ENCODE results near the gene C20orf141. TPM values are rescaled to one million over a fixed set of nuclear protein-coding genes. Genes with fewer than 3 reads are reported as not detected.
"Not testable (repeated sequence)": the region's sequence is repeated elsewhere in the genome, so short reads cannot be mapped to it uniquely, and the experiment has no call there.

Gene C20orf141
- total and polyA plus RNA-seq, 7 donors = 0.15 TPM; not detected in 6

DNA sequence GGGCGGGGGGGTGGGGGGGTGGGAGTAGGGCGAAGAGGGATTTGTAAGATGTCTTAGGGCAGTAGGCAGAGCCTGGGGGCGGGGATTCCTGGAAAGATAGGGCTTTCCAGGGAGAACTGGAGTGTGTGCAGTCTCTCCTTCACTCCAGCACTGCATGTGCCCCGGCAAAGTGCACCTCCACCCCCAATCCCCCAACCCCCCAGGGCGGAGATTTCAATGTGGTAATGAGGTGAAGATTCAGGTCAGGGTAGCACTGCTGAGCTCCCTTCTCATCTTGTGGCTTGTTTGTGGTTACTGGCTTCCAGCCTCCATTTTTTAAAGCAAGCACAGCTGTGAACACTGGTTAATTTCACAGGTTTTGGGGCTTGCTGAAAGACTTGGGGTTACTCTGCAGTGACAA is 7.3 kb downstream of the C20orf141 start:
- H3K36me3 ChIP-seq = no peaks in the 10 kb centered on the region
- DNase-seq = no peak
- H3K4me1 ChIP-seq = peaks cover 0 to 4% (median 1%) of the 10 kb centered on the region in 4 donors
- intact Hi-C loops (cut with DNase I) = no loop called here
- TF ChIP-seq POLR2AphosphoS5 (IDR thresholded peaks at IDR 0.05) (no peak), CTCF (IDR thresholded peaks at IDR 0.05) (no peak)
- H3K4me3 ChIP-seq = no peak overlapping the region
- H3K9me3 ChIP-seq = no peaks in the 10 kb centered on the region
- H3K27ac ChIP-seq = no peak overlapping the region
- peaks cover 11 to 55% (median 33%) of the 10 kb centered on the region in 3 donors for H3K27me3 ChIP-seq
- 18 to 23% methylated on average over 5 of the region's 5 CpGs for WGBS, 2 donors

- no peak overlapping the region for H3K27ac ChIP-seq
- intact Hi-C loops (cut with DNase I) = no loop called here
- no peaks in the 10 kb centered on the region for H3K36me3 ChIP-seq
- no peaks in the 10 kb centered on the region for H3K9me3 ChIP-seq
- no peak for DNase-seq
- H3K4me1 ChIP-seq = peaks cover 0 to 3% (median 1%) of the 10 kb centered on the region in 4 donors
- no peak overlapping the region for H3K4me3 ChIP-seq
- TF ChIP-seq CTCF (IDR thresholded peaks at IDR 0.05) (no peak), POLR2A (IDR thresholded peaks at IDR 0.05) (no peak), POLR2AphosphoS5 (IDR thresholded peaks at IDR 0.05) (no peak), EP300 (IDR thresholded peaks at IDR 0.05) (no peak)
- H3K27me3 ChIP-seq = peaks cover 8 to 40% (median 9%) of the 10 kb centered on the region in 3 donors
- 73 to 90% methylated on average over 2 of the region's 2 CpGs for WGBS, 2 donors
These were observed 11.0 kb downstream of the C20orf141 start for GRCh38 chr20:2825761-2826160.

- 68 to 88% methylated on average over 4 of the region's 4 CpGs for WGBS, 2 donors
These were observed 11.9 kb downstream of the C20orf141 start for GRCh38 chr20:2826655-2827054.

DNA sequence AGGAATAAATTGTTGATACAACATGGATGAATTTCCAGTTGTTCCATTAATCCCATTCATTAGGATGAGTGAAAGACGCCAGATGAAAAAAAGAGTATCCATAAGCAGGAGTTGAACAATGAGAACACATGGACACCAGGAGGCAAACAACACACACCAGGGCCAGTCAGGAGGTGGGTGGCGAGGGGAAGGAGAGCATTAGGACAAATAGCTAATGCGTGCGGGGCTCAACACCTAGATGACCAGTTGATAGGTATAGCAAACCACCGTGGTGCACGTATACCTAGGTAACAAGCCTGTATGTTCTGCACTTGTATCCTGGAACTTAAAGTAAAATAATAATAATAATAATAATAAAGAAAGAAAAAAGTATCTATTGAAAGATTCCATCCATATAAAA is 14.6 kb downstream of the C20orf141 start:
- no peaks in the 10 kb centered on the region for H3K4me1 ChIP-seq
- TF ChIP-seq POLR2A (IDR thresholded peaks at IDR 0.05) (no peak), POLR2AphosphoS5 (IDR thresholded peaks at IDR 0.05) (no peak), EP300 (IDR thresholded peaks at IDR 0.05) (no peak), CTCF (IDR thresholded peaks at IDR 0.05) (no peak)
- no peak for DNase-seq
- no peaks in the 10 kb centered on the region for H3K9me3 ChIP-seq
- peaks cover 0 to 1% (median 0%) of the 10 kb centered on the region in 4 donors for H3K36me3 ChIP-seq
- no peak overlapping the region for H3K4me3 ChIP-seq
- no peak overlapping the region for H3K27ac ChIP-seq
- H3K27me3 ChIP-seq = peaks cover 0 to 24% (median 0%) of the 10 kb centered on the region in 3 donors
- intact Hi-C loops (cut with DNase I) = no loop called here
- WGBS, 2 donors = 66 to 74% methylated on average over 6 of the region's 6 CpGs

More at GRCh38 chr20:2826655-2827054, 11.9 kb downstream of the C20orf141 start:
- Histone ChIP-seq H3K4me1 (no peaks in the 10 kb centered on the region), H3K9me3 (no peaks in the 10 kb centered on the region), H3K27me3 (peaks cover 0 to 31% (median under 1%) of the 10 kb centered on the region in 3 donors), H3K4me3 (no peak overlapping the region), H3K36me3 (no peaks in the 10 kb centered on the region), H3K27ac (no peak overlapping the region)
- intact Hi-C loops (cut with DNase I) = no loop called here
- DNase-seq = no peak
- TF ChIP-seq POLR2A (IDR thresholded peaks at IDR 0.05) (no peak), POLR2AphosphoS5 (IDR thresholded peaks at IDR 0.05) (no peak), EP300 (IDR thresholded peaks at IDR 0.05) (no peak), CTCF (IDR thresholded peaks at IDR 0.05) (no peak)

DNA sequence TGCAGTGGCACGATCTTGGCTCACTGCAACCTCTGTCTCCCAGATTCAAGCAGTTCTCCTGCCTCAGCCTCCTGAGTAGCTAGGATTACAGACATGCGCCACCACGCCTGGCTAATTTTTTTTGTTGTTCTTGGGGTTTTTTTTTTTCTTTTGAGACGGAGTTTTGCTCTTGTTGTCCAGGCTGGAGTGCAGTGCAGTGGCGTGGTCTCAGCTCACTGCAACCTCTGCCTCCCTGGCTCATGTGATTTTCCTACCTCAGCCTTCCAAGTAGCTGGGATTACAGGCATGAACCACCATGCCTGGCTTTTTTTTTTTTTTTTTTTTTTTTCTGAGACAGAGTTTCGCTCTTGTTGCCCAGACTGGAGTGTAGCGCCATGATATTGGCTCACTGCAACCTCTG is 16.4 kb downstream of the C20orf141 start:
- intact Hi-C loops (cut with DNase I) = not testable (repeated sequence)
- 76 to 87% methylated on average over 7 of the region's 7 CpGs for WGBS, 2 donors
- peaks cover 0 to 15% (median 0%) of the 10 kb centered on the region in 4 donors for H3K36me3 ChIP-seq

More for the DNA sequence above, 16.4 kb downstream of the C20orf141 start:
- H3K4me3 ChIP-seq, H3K4me1 ChIP-seq, H3K9me3 ChIP-seq, DNase-seq, H3K27ac ChIP-seq: not testable (repeated sequence)
- H3K27me3 ChIP-seq = peaks cover 0 to 19% (median 0%) of the 10 kb centered on the region in 3 donors
